ENCODE data around the gene ZNF581. TPM values are rescaled to one million over a fixed set of nuclear protein-coding genes. Genes with fewer than 3 reads are reported as not detected.

ZNF581 gene
- total and polyA plus RNA-seq, 9 donors, result 11.2 to 40.2 (median 34.0) TPM

DNA sequence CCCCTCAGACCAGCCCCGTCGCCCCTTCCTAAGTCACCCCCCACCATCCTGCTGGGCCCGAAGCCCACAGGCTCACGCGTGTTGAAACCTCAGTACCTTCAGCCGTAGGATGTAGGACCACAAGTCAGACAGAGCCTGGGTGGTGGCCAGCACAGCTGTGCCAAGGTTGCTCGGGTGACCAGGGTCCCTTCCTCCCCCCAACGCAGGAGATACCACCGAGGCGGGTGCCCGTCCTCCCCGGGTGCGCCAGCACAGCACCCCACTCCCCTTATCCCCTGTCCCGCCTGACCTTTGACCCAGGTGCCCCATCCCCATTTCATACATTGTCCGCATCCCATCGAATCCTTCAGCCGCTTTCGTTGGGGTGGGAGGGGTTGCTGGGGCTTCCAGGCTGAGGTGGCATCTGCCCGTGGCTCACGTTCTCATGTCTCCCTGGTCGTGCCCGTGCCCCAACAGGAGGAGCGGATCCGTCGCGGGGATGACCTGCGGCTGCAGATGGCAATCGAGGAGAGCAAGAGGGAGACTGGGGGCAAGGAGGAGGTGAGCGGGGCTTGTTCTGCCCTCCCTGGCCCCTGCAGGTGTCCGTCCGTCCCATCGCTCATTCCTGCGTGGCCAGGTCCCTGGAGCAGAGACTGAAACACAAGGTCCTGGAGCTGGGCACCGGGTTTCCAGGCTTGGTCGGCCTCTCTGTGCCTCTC is 46.1 kb downstream of the ZNF581 start:
- intact Hi-C loops (cut with DNase I), result no loop called here
- WGBS, 3 donors, result 80 to 87% (median 80%) methylated on average over 35 of the region's 35 CpGs
- H3K27me3 ChIP-seq, result no peaks in the 10 kb centered on the region
- H3K27ac ChIP-seq, result no peak overlapping the region
- H3K4me3 ChIP-seq, result no peak overlapping the region
- no peak for TF ChIP-seq EP300 (IDR thresholded peaks at IDR 0.05)
- no peak for TF ChIP-seq POLR2A (IDR thresholded peaks at IDR 0.05)
- TF ChIP-seq, protein P1, sequence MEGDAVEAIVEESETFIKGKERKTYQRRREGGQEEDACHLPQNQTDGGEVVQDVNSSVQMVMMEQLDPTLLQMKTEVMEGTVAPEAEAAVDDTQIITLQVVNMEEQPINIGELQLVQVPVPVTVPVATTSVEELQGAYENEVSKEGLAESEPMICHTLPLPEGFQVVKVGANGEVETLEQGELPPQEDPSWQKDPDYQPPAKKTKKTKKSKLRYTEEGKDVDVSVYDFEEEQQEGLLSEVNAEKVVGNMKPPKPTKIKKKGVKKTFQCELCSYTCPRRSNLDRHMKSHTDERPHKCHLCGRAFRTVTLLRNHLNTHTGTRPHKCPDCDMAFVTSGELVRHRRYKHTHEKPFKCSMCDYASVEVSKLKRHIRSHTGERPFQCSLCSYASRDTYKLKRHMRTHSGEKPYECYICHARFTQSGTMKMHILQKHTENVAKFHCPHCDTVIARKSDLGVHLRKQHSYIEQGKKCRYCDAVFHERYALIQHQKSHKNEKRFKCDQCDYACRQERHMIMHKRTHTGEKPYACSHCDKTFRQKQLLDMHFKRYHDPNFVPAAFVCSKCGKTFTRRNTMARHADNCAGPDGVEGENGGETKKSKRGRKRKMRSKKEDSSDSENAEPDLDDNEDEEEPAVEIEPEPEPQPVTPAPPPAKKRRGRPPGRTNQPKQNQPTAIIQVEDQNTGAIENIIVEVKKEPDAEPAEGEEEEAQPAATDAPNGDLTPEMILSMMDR (IDR thresholded peaks at IDR 0.05), result no peak
- H3K9me3 ChIP-seq, result no peaks in the 10 kb centered on the region
- H3K4me1 ChIP-seq (ENCODE audit: insufficient read depth), result no peaks in the 10 kb centered on the region
- DNase-seq, result peak in 2 of 5 donors; percentile 38 to 42
- H3K36me3 ChIP-seq, result no peaks in the 10 kb centered on the region

DNA sequence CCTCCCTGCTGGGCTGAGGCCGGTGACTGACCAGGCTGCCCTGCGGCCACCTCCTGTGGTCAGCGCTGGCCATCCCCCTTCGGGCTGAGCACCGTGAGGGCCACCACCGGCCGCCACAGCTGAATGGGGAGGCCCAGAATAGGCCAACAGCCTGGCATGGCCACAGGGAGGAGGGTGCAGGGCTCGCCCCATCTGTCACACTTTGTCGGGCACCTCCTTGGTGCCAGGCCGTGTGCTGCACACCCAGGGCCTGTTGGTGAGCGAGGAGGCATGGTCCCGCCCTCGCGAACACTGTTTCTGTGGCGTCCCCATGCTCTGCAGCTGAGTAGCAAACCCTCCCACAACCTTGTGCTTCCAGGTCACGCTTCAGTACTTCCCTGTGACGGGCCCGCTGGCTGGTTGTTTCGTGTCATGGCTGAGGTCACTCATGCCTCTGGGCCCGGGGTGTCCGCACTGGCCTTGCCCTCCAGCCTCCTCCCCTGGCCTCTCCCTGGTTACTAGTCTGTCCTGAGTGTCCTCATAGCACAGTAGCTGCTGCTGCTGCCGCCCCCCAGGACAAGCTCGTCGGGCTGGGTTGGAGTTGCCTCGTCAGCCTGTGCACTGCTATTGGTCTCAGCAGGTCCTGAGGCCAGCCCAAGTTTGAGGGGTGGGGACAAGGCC is 46.8 kb downstream of the ZNF581 start:
- intact Hi-C loops (cut with DNase I), result no loop called here
- H3K36me3 ChIP-seq, result no peaks in the 10 kb centered on the region

DNA sequence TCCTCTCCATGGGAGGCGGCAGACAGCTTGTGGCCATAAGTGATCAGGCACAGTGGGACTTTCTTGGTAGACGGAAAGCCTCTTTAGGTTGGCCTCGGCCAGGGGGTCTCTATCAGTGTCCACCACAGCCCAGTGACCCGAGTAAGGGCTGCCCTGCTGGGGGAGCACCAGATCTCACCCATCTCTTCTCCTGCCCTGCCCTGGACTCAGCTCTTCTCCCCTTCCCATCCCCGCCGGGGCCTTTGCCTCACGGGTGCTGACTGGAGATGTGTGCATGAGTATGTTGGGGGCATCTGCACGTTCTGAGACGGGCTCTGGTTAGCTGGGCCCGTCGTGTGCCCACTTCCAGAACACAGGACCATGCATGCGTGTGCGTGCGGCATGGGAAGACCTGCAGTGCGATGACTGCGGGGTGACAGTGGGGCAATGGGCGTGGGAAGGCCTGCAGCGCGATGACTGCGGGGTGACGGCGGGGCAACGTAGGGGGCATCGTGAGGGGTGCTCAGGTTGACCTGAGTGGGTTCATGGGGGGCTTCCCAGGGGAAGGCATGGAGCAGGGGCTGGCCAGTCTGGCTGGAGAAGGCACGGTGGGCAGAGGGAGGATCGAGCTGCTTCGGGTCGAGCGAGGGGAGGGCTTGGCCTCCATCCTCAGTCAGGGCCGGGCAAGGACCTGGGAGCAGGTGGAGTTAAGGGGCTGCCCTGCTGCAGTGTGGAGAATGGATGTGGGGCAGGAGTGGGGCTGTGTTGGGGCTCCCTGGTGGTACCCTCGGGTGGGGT is 47.5 kb downstream of the ZNF581 start:
- Histone ChIP-seq H3K4me3 (no peak overlapping the region), H3K27ac (no peak overlapping the region), H3K36me3 (no peaks in the 10 kb centered on the region), H3K27me3 (no peaks in the 10 kb centered on the region), H3K4me1 (ENCODE audit: insufficient read depth) (no peaks in the 10 kb centered on the region), H3K9me3 (no peaks in the 10 kb centered on the region)
- TF ChIP-seq, protein P1 (IDR thresholded peaks at IDR 0.05), result no peak
- no peak for TF ChIP-seq EP300 (IDR thresholded peaks at IDR 0.05)
- TF ChIP-seq POLR2A (IDR thresholded peaks at IDR 0.05), result no peak
- intact Hi-C loops (cut with DNase I), result no loop called here
- WGBS, 3 donors, result 89 to 91% (median 90%) methylated on average over 31 of the region's 31 CpGs
- DNase-seq, result peak in 3 of 5 donors; percentile 9 to 27 (median 19)

More for the DNA sequence above, 46.8 kb downstream of the ZNF581 start:
- no peaks in the 10 kb centered on the region for H3K27me3 ChIP-seq
- no peak overlapping the region for H3K4me3 ChIP-seq
- 90 to 93% (median 90%) methylated on average over 20 to 25 of the region's 25 CpGs for WGBS, 3 donors
- no peaks in the 10 kb centered on the region for H3K9me3 ChIP-seq
- TF ChIP-seq, protein P1 (IDR thresholded peaks at IDR 0.05), result no peak
- no peak for TF ChIP-seq EP300 (IDR thresholded peaks at IDR 0.05)
- no peak for TF ChIP-seq POLR2A (IDR thresholded peaks at IDR 0.05)
- H3K4me1 ChIP-seq (ENCODE audit: insufficient read depth), result no peaks in the 10 kb centered on the region
- DNase-seq, result peak in 1 of 5 donors; percentile 30
- no peak overlapping the region for H3K27ac ChIP-seq

All from ovary (tissue), 9 donors.